NOMO-1 (cell line): ENCODE results near the gene TMEM125.

Experiments used
- DNase-seq, 2 experiments: peaks; one replicate each; lab custom pipeline; 2025; ENCODE audit not compliant: unreplicated experiment in 2 of 2; lab: John Stamatoyannopoulos, UW

The TMEM125 gene

DNA sequence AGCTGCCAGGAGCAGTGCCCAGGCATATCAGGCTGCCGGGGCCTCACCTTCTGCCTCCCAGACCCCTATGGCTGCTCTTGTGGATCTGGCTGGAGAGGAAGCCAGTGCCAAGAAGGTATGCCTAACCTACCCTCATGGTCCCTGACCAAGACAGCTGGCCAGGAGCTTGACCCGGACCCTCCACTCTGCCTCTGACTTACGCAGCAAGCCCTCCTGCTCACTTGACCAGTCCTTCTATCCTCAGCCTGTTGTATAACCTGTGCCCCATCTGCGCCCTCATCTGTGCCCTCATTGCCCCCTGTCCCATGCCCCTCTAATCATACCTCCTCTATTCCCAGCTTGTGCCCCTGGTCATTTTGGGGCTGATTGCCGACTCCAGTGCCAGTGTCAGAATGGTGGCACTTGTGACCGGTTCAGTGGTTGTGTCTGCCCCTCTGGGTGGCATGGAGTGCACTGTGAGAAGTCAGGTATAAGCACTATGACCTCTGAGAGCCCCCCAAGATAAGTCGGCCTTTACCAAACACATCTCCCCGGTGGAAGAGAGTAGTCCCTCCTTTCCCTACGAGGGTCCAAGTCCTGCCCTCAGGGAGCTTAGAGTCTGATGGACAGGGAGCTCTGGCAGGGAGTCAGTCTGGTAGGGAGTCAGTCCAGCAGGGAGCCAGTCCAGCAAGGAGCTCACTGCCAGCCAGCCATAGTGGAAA lies 37.8 kb downstream of the TMEM125 start:
- no peak for DNase-seq

DNA sequence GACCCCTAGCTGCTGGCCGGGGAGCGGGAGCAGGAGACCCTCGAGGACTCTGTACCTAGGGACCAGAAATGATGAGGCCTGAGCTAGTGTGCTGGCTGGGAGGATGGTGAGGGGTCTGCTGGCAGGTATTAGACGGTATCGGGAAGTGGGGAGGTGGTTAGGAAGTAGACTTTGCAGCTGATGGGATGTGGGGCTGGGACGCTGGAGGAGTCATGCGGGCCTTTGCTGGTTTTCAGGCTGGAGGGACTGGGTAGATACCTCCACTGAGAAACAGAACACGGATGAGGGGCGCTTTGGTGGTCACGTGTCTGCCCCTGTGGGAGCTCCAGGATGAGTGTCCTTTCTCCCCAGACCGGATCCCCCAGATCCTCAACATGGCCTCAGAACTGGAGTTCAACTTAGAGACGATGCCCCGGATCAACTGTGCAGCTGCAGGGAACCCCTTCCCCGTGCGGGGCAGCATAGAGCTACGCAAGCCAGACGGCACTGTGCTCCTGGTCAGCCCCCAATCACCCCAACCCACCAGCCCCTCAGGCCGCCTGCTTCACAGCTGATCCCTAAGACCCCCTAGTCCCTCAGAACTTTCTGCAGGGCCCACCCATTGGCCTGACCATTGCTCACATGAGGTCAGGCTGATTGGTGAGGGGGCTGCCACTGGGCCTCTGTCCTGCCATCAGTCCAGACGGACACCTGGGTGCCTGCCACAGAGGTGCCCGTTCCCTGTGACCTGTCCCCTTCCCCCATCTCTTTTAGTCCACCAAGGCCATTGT lies 39.0 kb downstream of the TMEM125 start:
- no peak for DNase-seq

DNA sequence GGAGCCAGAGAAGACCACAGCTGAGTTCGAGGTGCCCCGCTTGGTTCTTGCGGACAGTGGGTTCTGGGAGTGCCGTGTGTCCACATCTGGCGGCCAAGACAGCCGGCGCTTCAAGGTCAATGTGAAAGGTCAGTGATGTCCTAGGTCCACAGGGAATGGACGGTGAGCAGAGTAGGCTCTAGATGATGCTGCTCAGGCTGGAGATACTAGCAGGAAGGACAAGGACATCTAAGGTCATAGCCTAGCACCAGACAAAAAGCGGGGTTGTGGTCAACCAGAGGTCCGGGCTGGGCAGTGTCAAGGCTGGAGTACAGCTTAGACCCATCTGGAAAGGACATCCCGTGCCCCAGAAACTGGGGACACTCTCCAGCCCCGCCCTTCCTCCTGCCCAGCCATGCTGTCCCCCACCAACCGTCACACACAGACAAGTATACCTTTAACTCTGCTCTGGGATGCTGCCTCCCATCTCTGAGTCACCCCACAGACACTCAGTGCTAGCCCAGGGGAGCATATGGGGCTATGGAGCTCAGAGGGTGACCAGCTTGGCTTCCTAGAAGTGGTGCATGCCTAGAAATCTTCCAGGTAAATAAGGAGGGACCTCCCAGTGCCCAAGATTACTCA lies 39.7 kb downstream of the TMEM125 start:
- DNase-seq: no peak

DNA sequence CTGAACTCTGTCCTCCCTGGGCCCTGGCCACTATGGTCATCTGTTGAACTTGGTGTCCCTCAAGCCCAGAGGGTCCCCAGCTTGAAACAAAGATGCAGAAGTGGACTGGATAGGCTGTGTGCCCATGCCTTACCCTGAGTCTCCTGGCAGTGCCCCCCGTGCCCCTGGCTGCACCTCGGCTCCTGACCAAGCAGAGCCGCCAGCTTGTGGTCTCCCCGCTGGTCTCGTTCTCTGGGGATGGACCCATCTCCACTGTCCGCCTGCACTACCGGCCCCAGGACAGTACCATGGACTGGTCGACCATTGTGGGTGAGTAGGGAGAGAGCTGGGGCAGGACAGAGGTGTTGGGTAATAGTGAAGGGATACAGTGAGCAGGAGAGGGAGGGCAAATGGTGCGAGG lies 41.7 kb downstream of the TMEM125 start:
- DNase-seq: no peak

DNA sequence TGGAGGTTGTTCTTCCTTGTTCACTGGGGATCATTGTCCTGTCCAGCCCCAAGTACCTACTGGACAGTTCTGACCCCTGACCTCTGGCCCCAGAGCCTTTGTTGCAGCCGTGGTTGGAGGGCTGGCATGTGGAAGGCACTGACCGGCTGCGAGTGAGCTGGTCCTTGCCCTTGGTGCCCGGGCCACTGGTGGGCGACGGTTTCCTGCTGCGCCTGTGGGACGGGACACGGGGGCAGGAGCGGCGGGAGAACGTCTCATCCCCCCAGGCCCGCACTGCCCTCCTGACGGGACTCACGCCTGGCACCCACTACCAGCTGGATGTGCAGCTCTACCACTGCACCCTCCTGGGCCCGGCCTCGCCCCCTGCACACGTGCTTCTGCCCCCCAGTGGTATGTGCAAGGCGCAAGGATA lies 42.4 kb downstream of the TMEM125 start:
- DNase-seq: no peak

DNA sequence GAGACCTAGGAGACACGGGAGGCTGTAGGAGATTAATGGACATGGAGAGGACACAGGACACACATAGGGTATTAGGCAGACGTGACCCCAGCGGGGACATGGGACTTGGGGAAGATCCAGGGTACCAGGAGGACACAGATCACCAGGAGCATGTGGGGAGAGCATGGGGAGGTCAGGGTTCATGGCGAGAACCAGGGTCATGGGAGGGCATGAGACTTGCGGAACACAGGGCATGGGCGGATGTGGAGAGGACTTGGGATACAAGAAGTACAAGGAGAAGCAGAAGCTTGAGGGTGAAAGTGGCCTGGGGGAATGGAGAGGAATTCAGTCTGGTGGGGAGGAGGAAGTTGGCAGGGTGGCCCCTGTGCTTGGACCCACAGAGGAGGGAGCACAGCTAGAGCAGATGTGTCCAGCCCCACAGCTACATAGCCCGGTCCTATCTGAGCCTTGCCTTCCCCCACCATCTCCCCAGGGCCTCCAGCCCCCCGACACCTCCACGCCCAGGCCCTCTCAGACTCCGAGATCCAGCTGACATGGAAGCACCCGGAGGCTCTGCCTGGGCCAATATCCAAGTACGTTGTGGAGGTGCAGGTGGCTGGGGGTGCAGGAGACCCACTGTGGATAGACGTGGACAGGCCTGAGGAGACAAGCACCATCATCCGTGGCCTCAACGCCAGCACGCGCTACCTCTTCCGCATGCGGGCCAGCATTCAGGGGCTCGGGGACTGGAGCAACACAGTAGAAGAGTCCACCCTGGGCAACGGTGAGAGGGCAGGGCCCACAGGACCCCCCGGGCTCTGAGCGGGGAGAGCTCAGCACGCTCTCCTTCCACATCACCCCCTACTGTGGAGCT lies 43.1 kb downstream of the TMEM125 start:
- DNase-seq: no peak

DNA sequence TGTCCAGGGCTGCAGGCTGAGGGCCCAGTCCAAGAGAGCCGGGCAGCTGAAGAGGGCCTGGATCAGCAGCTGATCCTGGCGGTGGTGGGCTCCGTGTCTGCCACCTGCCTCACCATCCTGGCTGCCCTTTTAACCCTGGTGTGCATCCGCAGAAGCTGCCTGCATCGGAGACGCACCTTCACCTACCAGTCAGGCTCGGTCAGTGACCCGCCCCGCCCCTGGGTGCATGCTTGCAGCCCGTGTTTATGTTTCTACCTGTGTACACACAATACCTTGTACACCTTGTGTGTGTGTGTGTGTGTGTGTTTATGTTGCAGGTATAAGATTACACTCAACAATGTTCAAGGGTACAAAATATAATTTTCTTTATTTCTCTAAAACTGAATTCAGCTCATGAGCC lies 44.0 kb downstream of the TMEM125 start:
- no peak for DNase-seq

DNA sequence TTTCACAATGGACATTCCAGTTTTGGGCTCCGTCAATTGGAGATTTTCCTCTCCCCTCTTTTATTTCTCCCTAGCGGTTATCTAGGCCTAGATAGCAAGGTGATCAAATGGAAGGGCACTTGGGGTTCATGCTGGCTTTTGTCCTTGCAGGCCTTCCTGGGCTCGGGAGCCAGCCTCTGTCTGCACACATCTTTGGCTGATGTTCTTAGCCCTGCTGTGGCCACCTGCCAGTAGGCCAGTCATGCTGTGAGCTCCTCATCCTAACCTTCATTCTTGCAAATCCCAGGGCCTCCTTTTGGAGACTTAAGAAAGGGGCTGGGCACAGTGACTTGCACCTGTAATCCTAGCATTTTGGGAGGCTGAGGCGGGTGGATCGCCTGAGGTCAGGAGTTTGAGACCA lies 44.5 kb downstream of the TMEM125 start:
- DNase-seq: no peak

DNA sequence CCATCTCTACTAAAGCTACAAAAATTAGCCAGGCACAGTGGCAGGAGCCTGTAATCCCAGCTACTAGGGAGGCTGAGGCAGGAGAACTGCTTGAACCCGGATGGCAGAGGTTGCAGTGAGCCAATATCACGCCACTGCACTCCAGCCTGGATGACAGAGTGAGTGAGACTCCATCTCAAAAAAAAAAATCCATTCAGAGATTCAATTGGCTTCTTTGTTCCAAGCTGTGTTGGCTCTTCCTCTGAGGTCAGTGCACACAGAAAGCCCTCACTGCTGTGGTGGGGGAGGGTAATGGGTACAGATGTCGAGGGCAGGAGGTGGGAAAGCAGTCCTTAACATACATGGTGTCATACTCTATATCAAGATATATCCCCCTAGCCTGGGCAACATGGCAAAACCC lies 45.7 kb downstream of the TMEM125 start:
- DNase-seq: no peak

DNA sequence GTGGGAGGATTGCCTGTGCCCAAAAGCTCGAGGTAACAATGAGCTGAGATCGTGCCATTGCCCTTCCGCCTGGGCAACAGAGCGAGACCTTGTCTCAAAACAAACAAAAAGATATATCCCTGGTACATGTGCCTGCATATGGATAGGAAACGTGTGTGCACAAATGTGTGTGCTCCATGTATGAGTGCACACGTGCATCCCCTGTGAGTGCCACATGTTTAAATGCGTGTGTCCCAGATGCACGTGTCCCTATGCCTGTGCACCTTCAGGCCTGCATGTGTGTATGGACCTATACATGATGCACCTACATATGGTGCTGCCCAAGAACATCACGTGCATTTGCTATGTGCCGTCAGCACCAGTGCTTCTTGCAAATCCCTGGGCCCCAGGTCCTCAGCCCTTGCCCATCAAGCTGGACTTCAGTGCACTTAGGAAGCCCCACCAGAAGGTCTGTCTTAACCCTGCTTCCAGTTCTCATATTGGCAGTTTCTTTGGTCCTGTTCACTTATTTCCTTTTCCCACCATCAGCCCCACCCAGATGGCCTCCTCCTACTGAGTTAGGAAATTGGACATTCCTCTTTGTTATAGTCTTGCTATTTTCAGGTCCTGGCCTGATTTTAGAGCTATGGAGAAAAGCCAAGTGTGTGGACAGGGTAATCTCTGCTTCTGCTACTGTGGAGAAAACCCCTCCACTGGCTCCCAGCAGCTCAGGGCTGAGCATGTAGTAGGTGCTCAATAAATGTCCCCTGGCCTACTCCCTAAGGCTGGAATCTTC lies 46.4 kb downstream of the TMEM125 start:
- DNase-seq: no peak

DNA sequence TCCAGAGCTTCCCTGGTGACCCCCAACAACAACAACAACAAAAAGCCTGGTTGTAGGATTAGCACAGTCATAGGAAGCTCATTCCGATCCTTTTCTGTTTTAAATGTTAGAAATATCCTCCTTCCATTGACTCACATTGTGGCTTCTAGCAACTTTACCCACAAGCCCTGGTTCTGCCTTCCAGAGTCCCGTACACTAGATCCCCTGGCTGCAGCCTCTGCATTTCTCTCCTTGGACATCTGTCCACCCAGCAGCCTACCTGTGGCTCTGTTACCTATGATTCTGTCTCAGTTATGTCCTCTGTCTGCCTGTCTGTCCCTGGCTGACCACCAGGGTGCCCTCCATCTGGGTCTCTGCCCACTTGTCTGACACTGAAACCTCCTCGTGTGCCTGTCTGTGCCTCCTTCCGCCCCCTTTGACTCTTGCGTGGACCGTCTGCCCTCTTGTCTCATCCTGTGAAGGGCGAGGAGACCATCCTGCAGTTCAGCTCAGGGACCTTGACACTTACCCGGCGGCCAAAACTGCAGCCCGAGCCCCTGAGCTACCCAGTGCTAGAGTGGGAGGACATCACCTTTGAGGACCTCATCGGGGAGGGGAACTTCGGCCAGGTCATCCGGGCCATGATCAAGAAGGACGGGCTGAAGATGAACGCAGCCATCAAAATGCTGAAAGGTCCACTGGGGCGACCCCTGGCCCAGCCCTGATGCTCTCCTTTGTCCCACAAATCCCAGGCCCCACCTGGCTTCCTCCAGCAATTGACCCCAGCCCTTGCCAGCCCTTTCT lies 47.1 kb downstream of the TMEM125 start:
- DNase-seq: no peak

DNA sequence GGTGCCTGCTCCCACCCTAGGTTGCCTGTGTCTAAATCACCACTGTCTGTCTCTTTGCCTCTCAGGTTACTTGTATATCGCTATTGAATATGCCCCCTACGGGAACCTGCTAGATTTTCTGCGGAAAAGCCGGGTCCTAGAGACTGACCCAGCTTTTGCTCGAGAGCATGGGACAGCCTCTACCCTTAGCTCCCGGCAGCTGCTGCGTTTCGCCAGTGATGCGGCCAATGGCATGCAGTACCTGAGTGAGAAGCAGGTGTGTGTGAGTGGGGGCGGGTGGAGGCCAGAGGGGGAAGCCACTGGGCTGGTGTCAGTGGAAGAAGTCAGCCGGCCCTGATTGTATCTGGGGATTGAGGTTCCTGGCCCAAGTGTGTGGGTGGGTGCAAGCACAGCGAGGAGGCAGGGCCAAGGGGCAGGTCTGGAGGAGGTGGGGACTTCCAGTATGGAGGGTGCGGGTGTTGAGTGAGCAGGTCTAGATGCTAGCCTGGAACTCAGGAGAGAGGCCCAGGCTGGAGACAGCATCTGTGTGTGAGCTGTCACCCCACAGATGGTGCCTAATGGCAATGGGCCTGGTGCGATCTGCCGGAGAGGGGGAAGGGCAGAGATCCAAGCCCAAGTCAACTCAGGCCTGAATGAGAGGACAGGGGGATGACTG lies 48.2 kb downstream of the TMEM125 start:
- DNase-seq: no peak

DNA sequence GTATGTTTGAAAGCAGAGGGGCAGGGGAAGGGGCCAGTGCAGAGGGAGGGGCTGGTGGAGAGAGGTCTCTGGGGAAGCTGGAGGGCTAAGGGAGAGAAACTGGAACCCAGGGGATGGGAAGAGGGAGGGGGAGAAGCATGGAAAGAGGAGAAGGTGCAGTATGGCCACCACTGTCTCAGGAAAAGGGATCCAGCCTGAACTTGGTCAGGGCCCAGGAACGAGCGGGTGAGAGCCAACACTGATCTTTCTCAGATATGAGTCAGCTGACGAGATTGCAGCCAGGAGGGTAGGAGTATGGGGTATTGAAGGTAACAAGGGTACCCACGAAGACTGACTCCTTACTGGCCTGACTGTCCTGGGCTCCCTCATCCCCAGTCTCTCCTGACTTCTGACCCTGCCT lies 49.0 kb downstream of the TMEM125 start:
- no peak for DNase-seq

DNA sequence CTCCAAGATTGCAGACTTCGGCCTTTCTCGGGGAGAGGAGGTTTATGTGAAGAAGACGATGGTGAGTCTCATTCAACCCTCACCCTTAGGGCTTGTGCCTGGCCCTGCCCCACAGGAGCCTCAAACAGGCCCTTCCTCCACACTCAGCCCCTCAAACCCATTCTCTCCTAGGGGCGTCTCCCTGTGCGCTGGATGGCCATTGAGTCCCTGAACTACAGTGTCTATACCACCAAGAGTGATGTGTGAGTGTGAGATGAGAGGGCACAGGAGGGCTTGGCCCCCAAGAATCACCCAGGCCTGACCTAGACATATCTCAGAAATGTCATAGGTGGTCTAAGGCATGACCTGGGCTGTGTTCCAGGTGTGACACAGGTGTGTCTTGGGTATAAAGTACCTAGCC lies 49.5 kb downstream of the TMEM125 start:
- no peak for DNase-seq

DNA sequence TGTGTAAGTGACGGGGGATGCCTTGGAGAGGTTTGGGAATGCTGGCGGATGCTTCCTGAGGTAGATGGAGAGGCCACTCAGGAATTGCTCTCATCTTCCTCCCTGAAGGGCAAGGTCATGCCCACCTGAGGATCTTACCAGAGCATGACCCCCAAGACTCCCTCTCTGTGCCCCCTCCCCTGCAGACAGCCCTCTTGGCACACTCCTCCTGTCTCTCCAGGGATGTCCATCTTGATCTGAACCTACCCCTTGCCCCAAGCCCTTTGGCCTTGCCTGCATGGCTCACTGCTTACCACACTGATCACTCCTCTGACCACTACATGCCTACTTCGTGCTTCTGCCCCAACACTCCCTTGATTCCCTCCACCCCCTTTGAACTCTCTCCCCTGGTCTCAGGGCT lies 50.0 kb downstream of the TMEM125 start:
- no peak for DNase-seq

DNA sequence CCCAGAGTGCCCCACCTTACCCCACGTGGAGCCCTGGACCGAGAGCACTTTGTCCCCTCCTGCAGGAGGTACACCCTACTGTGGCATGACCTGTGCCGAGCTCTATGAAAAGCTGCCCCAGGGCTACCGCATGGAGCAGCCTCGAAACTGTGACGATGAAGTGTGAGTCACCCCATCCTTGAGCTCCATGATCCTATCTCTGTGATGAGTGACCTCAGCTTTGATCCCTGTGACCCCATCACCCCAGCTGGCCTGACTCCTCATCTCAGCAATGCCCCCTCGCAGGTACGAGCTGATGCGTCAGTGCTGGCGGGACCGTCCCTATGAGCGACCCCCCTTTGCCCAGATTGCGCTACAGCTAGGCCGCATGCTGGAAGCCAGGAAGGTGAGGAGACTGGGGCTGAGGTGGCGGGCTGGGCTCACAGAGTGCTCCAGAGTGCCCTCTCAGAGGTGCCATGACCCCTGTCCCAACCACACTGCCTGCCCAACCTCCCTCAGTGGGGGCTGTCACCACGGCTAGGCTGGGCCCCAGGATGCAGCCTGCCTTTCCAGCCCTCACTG lies 51.6 kb downstream of the TMEM125 start:
- DNase-seq: no peak

DNA sequence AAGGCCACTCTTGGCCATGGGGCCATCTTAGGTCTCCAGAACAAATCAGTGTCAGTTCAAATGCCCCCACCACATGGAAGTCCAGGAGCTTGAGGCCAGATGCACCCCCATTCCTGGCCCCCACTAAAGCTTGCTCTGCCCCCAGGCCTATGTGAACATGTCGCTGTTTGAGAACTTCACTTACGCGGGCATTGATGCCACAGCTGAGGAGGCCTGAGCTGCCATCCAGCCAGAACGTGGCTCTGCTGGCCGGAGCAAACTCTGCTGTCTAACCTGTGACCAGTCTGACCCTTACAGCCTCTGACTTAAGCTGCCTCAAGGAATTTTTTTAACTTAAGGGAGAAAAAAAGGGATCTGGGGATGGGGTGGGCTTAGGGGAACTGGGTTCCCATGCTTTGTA lies 52.7 kb downstream of the TMEM125 start:
- no peak for DNase-seq
